ENCODE data around the gene CLDN10.
"Not testable (repeated sequence)": the region's sequence is repeated elsewhere in the genome, so short reads cannot be mapped to it uniquely, and the experiment has no call there.

CLDN10 gene

DNA sequence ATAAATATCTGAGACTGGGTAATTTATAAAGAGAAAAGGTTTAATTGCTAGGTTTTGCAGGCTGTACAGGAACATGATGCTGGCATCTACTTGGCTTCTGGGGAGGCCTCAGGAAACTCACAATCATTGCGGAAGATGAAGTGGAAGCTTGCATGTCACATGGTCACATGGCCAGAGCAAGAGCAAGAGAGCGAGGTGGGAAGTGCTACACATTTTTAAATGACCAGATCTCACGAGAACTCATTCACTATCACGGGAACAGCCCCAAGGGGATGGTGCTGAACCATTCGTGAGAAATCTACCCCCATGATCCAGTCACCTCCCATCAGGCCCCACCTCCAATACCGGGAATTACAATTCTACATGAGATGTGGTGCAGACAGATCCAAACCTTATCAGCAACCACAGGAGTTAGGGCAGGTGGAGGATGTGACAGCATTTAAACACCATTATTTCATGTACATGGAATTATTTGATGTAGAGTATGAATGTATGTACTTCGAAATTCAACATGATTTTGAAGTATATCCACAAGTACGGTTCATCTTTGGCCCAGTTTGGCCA lies 10.5 kb upstream of the CLDN10 start:
- peak; percentile 60 for DNase-seq

DNA sequence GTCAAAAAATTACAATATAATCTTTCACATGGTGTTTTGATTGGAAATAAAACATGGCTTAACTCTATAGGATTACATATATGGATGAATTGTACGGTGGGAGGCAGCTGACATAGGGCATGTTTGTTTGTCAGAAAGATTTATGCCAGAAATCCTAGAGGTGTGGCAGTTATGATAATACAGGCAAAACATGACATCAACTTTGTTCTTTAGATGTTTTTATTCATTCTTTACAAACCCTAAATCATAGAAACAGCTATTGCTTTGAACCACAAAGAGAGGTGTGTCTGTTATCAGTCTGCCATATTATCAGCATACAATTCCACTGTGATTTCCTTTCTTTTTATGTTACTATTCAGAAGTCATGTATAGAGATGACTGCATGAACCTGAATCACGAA lies 8.2 kb upstream of the CLDN10 start:
- DNase-seq: no peak

DNA sequence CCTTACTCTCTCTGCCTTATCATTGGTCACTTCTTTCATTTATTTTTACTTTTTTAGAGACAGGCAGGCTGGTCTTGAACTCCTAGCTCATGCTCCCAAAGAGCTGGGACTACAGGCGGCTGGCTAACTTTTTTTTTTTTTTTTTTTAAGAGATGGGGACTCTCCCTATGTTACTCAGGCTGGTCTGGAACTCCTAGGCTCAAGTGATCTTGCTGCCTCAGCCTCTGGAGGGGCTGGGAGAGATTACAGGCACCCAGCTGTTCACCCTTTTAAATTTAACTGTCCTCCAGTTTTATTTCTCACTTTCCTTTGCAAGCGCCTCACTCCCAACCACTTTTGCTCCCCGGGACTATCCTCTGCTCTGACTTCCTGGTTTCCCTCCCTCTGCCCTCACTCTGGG lies 5.6 kb upstream of the CLDN10 start:
- no peak for DNase-seq

DNA sequence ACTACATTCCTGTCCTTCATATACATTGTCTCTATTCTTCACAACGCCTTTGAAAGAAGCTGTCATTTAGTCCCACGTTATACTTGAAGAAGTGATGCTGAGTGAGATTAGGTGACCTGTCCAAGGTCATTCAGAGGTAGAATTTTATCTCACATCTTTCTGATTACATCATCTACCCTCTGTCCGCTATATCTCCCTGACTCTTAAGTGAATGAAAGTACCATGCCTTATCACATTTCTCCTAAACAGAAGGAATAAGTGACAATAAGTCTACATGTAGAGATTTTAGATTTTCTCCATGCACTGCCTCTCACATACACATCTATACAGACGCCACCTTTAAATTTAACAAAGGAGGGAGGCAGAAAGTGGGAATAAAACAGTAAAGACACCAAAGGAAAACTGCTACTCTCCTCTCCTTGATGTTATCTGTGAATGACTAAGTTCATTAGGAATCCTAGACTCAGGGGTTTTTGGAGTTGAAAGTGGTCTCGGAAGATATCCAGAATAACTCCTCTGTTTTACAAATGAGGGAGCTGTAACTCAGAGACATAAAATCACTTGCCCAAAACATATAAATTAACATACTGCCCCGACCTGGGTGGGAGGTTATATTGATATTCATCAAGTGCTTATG lies 4.9 kb upstream of the CLDN10 start:
- DNase-seq: no peak

DNA sequence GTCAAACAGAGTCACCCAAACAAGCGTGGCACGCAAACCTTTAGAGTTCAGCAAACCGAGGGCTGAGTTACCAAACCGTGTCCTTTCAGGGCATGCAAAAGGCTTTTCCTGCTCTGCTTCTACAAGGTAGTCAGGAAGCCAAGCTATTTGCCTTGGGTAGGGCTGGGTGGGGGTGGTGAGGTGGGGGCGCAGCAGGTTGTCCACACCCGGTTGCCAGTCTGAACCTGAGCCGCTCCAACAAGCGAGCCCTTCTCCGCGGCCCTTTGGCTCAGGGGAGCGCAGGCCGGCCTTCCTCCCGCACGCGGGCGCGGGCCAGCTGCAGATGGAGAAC lies 347 bp upstream of the CLDN10 start:
- no peak for DNase-seq

DNA sequence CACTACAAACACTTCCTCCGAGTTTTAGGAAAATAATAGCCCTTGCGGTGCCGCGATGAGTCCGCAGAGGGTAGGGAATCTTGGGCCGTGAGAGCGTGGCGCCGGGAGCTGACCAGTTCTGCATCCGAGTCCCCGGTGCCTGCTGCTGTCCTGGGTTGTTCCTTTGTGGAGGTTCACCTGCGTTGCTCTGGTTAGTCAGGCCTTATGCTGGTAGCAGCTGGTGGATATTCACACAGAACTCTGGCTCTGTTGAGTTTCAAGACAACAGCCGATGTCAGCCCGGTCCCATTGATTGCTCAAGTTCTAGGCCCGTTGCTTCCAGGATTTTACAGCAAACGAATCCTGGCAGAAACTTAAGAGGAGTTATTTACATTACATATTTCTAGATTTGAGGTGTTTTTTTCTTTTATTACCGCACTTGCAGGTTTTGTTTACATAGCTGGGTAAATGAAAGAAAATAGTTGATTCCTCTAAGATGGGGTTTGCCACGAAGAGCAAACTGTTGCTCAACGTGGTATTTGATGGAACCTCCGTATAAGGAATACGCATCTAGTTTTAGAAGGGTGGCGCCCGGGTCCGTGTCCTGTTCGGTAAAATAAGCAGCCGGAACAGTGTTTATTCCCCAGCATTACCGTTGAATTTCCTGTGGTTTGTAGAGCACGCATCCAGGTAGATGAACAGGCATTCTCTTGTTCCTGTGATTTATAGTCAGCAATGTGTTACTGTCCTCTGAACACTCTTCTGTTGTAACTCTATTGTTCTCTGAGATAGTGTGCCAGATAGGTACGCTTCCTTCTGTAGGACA lies 1.3 kb downstream of the CLDN10 start:
- DNase-seq: no peak

DNA sequence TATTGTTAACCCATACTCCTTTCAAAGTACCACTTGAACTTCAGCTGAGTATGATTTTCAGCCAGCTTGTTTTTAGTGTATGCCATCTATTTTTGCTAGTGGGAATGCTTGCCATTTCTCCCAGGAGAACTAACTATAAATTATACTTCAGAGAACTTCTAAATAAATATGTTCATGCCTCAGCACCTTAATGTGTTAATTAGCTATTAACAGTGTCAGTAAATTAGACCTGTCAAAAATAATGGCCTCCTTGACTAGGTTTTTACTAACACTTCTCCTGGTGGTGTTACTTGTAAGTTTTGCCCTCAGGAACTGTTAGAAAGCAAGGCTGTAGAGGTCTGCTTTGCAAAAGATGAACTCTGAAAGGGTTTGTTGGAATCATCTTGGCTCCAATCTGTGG lies 4.5 kb downstream of the CLDN10 start:
- DNase-seq: no peak

DNA sequence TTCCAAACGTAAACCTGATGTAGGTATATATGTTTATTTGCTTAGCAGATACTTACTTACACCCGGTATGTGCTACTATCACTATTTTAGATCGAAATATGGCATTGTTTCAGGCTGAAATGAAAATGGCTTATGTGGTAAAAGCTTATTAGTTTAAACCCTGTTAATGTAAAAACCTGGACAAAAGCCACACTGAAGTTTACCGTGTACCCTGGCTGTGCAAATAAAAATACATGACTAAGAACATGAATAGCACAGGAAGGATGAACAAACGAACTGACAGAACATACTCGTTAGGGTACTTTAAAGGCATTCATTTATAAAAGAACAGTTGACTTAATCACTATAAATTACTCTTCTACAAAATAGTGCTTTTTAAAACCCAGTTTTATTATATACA lies 6.6 kb downstream of the CLDN10 start:
- no peak for DNase-seq

DNA sequence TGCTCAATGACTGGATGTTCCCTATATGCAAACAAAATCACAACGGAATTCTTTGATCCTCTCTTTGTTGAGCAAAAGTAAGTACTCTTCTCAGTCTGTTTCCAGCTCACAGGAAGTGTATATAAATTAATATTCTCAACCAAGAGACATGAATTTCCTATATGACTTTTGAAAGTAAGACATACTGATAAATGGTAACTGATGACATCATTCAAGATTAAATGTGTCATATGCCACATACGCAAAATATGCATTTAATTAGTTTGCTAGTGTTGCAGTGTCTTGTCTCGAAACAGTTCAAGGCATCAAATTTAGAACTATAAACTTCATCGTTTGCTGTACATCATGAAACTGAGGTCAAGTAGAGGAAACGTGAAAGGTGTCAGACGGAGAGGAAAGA lies 7.9 kb downstream of the CLDN10 start:
- DNase-seq: no peak

DNA sequence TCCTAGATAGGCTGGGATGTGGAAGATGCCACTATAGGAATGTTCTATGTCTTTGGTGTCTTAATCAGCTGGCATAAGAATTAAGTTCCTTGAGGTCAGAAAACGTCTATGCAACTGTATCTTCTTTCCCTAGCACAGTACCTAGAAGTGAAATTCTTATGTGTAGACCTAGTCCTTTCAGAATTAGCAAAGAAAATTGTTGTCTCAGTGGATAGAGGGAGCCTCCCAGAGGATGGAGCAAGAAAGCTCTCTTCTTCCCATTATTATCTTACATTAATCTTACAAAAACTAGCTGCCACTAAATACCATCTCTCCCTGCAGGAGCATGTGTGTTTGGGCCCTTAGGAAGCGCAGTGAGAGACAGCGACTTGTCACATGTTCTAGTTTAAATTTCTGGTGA lies 11.6 kb downstream of the CLDN10 start:
- no peak for DNase-seq

DNA sequence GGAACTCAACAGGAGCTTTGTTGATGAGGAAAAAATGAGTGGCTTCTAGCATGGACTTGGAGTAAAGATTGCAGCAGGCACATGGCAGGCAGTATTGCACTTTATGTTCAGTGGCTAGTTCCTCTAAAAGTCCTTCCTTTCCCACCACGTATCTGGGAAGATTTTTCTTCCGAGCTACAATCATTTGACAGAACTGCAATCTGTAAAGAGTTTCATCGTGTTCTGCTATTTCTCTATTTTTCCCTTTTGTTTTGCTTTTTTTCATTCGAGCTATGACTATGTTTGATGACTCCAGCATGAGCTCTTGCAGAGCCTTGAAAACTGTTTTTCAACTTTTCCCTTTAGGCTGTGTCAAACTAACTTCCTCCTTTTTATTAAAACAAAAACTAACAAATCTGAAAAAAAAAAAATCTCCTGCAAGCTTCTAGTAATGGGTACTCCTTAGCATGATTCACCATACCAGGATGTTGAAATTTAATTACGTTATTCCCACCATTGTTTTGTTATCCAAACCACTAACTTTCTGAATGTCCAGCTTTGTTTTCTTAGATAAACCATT lies 12.3 kb downstream of the CLDN10 start:
- no peak for DNase-seq

DNA sequence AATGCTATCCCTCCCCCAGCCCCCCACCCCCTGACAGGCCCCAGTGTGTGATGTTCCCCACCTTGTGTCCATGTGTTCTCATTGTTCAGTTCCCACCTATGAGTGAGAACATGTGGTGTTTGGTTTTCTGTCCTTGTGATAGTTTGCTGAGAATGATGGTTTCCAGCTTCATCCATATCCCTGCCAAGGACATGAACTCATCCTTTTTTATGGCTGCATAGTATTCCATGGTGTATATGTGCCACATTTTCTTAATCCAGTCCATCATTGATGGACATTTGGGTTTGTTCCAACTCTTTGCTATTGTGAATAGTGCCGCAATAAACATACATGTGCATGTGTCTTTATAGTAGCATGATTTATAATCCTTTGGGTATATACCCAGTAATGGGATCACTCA lies 13.2 kb downstream of the CLDN10 start:
- not testable (repeated sequence) for DNase-seq

DNA sequence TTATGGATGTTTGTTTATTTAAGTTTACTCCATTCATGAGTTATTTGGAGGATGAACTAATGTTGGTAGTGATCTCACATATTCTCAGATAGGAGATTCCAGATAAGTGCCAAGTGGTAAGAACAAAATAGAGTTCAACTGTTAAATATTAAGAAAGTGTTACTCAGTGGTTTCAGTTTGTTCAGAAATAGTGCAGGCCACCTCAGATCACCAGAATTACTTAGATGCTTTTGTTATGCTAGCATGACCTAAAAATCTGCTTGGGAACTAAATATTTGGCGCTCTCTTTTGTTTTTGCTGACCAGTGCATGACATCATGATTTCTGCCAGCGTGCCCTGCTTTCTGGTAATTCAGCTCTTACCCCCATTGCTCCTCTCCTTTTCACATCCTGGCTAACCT lies 15.6 kb downstream of the CLDN10 start:
- no peak for DNase-seq

DNA sequence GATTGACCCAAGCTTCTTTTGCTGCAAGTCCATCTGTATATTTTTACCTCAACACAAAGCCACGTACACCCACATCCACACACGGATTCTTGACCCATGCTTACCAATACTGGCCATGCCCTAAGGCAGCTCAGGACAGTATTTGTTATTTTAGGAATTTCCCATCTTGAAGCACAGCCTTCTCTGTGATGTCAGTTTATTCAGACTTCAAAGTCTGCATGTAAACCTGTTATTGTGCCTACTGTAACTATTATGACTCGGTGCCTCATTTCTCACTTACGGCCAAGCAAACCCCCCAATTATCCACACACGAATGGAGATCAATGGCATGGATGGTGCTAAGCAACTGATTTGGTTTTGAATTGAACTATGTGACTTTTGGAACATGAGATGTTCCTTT lies 17.5 kb downstream of the CLDN10 start:
- DNase-seq: no peak

DNA sequence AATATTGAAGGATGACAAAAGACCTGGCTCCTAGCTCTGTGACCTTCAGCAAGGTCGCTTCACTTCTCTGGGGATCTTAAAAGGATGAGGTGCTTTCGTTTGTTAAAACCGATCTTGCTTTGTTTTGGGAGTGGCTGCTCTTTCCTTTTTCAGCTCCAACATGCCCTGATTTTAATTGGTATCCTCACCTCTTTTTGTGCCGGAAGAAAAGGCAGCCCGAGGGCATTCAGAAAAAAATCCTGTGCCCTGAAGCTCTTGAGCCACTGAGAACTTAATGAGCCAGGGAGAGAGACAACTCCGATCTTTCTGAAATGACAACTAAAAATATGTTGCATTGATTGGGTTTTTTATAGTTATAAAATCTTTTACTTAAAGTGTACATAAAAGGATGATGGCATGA lies 19.4 kb downstream of the CLDN10 start:
- no peak for DNase-seq

DNA sequence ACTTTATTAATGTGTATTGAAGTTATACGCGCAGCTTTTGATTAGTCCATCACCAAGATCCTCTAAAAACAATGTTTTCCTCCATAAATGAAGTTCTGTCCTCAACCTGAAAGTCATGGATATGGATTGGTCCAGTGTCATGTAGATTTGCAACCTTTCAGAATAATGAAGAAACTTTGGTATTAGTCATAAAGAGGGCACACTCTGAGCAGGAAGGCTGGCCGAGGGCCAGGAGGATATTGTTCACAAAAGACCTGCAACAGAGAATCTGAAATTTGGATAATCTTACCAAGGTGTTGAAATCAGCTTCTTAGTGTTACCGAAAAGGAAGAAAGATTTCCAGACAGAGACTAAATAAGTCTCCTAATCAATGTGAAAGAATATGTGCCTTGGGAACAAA lies 20.7 kb downstream of the CLDN10 start:
- DNase-seq: no peak

DNA sequence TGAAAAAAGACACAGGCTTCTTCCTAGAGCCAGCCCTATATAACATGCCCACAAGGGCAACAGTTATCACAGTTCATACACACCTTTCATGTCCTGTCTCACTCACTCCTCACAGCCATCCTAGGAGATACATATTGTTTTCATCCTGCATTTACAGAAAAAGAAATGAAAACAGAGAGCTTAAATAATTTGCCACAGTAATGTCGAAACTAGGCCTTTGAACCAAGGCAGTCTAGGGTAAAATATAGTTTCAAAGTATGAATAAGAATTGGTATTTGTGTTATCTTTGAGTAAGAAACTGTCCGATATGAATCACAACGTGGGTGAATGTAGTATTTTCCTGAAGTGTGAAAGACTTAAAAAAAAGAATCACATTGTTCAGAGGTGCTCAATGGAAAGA lies 26.8 kb downstream of the CLDN10 start:
- no peak for DNase-seq

DNA sequence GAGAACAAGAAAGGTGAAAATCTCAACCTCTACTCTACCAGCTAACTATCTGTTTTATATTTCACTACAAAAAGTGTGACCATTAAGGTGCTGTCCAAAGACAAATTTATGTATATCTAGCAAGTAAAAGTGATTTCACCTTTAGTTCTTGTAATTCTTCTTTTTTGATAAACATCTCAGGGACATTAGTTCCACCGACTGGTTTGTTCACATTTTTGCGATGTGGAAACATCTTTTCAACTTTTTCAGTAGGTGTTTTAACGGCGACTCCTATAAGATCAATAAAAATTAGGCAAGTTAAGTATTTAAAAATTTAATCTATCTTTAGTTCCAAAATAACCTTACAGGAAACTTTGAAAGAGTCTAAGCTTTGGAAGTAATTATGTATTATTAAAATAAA lies 33.3 kb downstream of the CLDN10 start:
- DNase-seq: no peak

DNA sequence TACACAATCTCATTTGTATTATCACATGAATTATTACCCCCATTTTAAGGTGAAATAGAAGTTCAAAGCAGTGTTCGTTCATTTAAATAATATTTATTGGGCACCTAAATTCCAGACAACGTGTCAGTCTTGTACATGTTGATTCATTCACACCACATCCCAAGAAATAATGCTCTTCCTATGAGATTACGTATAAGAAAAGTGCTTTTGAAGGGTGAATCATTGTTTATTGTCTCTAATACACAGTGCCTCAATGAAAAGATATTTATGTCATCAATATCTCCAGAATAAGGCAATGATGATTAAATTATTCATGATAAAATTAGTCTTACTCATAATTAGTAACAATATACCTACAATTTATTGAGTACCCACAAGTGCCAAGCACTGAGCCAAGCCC lies 35.6 kb downstream of the CLDN10 start:
- DNase-seq: no peak

DNA sequence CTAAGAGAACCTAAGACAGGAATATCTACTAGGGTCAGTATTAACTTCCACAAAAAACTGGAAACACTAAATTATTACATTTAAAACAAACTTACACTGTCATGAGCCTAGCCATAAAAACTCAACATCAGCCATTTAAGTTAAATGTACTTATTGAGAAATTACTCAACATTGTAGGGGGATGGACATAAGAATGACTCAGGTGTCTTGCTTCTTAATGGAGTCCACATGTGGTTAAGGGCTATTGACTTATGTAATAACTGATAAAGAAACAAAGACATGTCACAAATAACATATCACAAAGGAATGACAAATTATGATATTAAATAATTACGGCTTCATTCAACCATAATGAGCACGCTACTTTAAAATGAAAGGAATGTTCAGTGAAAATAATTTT lies 36.2 kb downstream of the CLDN10 start:
- no peak for DNase-seq

DNA sequence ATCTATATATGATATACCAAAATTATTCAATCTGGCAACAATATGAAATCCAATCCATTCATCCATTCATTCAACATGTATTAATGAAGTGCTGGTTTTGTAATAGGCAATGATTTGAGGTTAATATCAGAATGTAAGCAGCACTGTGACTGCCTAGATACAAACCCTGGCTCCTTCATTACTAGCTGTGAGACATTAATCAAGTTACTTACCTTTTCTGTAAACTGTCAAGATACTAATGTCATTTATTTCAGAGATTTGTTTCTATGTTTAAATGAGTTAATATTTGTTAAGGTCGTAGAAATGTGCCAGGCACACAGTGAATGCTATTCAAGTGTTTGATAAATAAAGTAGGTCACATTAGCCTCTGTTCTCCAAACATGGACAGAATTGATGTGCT lies 40.9 kb downstream of the CLDN10 start:
- DNase-seq: no peak

DNA sequence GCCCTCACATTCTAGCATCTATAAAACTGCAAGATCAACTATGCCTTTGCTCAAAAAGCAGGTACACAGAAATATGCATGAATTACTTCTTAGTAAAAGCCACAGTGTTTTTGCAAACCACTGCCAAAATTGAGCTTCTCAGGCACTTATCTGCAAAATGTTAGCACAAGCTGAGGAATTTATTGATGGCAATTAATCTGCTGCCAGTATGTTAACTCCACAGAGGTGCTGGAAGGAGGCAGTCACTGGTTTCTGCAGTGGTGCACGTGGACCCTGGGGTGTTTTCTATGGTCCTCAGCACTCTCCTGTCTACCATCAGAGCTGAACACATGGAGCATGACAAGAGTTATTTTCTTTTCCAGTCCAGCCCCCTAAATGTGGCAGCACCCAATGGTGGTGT lies 44.2 kb downstream of the CLDN10 start:
- no peak for DNase-seq

DNA sequence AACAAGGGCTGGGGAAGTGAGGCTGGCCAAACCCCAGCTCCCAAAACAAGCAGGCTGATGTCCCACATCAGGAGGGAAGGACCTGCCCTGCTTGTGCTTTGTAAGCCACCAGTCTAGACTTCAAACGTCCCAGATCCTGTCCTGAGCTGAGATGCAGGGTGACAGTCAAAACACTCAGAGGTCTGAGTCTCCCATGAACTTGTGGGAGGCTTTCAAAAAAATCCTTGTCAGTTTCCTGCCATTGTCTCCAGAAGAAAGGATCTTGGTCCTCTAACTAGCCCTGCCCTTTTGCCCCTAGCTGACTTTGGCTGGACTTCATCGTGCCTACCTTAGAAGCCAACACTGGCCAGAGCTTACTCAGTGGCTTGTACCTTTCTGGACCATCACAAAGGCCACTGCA lies 48.7 kb downstream of the CLDN10 start:
- no peak for DNase-seq

DNA sequence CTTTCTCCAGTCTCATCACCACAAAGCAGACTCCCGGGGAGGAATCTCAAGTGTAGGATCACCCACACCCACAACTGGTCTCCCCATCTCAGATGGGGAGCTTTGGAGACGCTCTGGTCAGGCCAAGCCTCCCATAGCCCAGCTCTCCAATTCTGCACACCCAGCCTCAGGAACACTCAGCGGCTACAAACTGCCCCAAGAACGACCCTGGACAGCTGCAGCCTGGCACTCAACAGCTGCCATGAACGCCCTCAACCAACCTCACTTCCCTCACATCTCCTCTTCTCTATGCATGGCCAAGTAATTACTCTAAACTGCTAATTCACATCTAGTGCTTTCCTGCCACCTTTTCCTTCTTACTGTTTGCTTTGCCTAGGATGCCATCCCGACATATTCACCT lies 49.4 kb downstream of the CLDN10 start:
- DNase-seq: no peak
